Hepatocyte (in vitro differentiated cells): ENCODE results near the gene COL5A1. TPM values are rescaled to one million over a fixed set of nuclear protein-coding genes. Genes with fewer than 3 reads are reported as not detected.

Experiments used
- DNase-seq: peaks from one replicate; pipeline ENCODE4 v3.0.0-alpha.2; 2016; ENCODE audit warnings: low spot score
- H2AFZ ChIP-seq: fragments of 200-600 bp; sonication (generic); 2 replicates; pipeline ENCODE4 v1.6.0; 2016; ENCODE audit warnings: antibody characterized with exemption, mild to moderate bottlenecking
- H3K27ac ChIP-seq: fragments of 200-600 bp; sonication (generic); 2 replicates; pipeline ENCODE4 v1.5.1; 2016; ENCODE audit warnings: mild to moderate bottlenecking
- H3K27me3 ChIP-seq: fragments of 200-600 bp; sonication (generic); 2 replicates; pipeline ENCODE4 v1.6.1; 2016
- H3K36me3 ChIP-seq: fragments of 200-600 bp; sonication (generic); replicated peaks from 2 replicates; pipeline ENCODE4 v1.5.1; 2016; ENCODE audit warnings: low read depth; ENCODE audit not compliant: insufficient read depth
- H3K4me1 ChIP-seq: fragments of 200-600 bp; sonication (generic); 2 replicates; pipeline ENCODE4 v1.5.1; 2016; ENCODE audit warnings: mild to moderate bottlenecking, moderate library complexity; ENCODE audit not compliant: insufficient read depth
- H3K4me2 ChIP-seq: fragments of 200-600 bp; sonication (generic); 2 replicates; pipeline ENCODE4 v1.6.0; 2016
- H3K4me3 ChIP-seq: fragments of 200-600 bp; sonication (generic); 2 replicates; pipeline ENCODE4 v1.5.1; 2016; ENCODE audit warnings: mild to moderate bottlenecking
- H3K79me2 ChIP-seq: fragments of 200-600 bp; sonication (generic); 2 replicates; pipeline ENCODE4 v1.6.0; 2017; ENCODE audit warnings: mild to moderate bottlenecking
- H3K9me2 ChIP-seq: fragments of 200-600 bp; sonication (generic); replicated peaks from 2 replicates; pipeline ENCODE4 v1.6.0; 2017; ENCODE audit warnings: mild to moderate bottlenecking; ENCODE audit not compliant: insufficient read depth
- H3K9me3 ChIP-seq: fragments of 200-600 bp; sonication (generic); 2 replicates; pipeline ENCODE4 v1.5.1; 2016; ENCODE audit warnings: low read depth, mild to moderate bottlenecking
- H4K20me1 ChIP-seq: fragments of 200-600 bp; sonication (generic); 2 replicates; pipeline ENCODE4 v1.6.0; 2016; ENCODE audit warnings: mild to moderate bottlenecking; ENCODE audit not compliant: insufficient read depth, poor library complexity, severe bottlenecking
- CTCF ChIP-seq: fragments of 200-600 bp; sonication (generic); IDR thresholded peaks from 2 replicates; pipeline ENCODE4 v1.5.1; 2016; ENCODE audit warnings: antibody characterized with exemption, mild to moderate bottlenecking; ENCODE audit not compliant: poor library complexity
- EZH2 ChIP-seq: fragments of 200-600 bp; sonication (generic); IDR thresholded peaks from 2 replicates; pipeline ENCODE4 v1.6.1; 2016; ENCODE audit warnings: antibody characterized with exemption, mild to moderate bottlenecking, borderline replicate concordance
- EZH2phosphoT487 ChIP-seq: fragments of 200-600 bp; sonication (generic); IDR thresholded peaks from one replicate; pipeline ENCODE4 v1.6.1; 2018; ENCODE audit warnings: antibody characterized with exemption, mild to moderate bottlenecking, low read depth, moderate library complexity; ENCODE audit not compliant: unreplicated experiment, severe bottlenecking
- WGBS: methylation state at CpG from one replicate; pipeline ENCODE4 v1.1.6; 2016; ENCODE audit warnings: low lambda C conversion rate; ENCODE audit errors: missing lambda C conversion rate; 5-methylcytosine and 5-hydroxymethylcytosine counted together
- polyA plus RNA-seq: library from polyadenylated mRNA; unstranded; fragments of >200 nt; fragmentation: Nextera tagmentation; extraction: Ambion mirVana; gene quantifications from 2 replicates; pipeline ENCODE4 v1.2.1, GENCODE V29; 2016
- total RNA-seq: library from RNA; depleted of rRNA; stranded (reverse); fragments of >200 nt; gene quantifications from 2 replicates; pipeline ENCODE4 v1.2.3, GENCODE V29; 2014

COL5A1 gene
- total and polyA plus RNA-seq, 2 experiments from 2014 or later = 342 to 347 TPM

- no peaks in the 10 kb centered on the region for H3K79me2 ChIP-seq
- DNase-seq = no peak
- 67% methylated on average over 21 of the region's 21 CpGs for WGBS
- H3K9me3 ChIP-seq = no peaks in the 10 kb centered on the region
- TF ChIP-seq EZH2phosphoT487 (no peak), CTCF (no peak), EZH2 (no peak)
- no peaks in the 10 kb centered on the region for H3K36me3 ChIP-seq
- H3K9me2 ChIP-seq = no peaks in the 10 kb centered on the region
- H3K27ac ChIP-seq = no peak overlapping the region
- H3K4me3 ChIP-seq = no peak overlapping the region
- H4K20me1 ChIP-seq = no peaks in the 10 kb centered on the region
- H2AFZ ChIP-seq = no peak overlapping the region
- no peak overlapping the region for H3K4me2 ChIP-seq
- H3K4me1 ChIP-seq = peaks cover 23% of the 10 kb centered on the region
- H3K27me3 ChIP-seq = no peaks in the 10 kb centered on the region
These were observed 20.6 kb upstream of the COL5A1 start for GRCh38 chr9:134620751-134621557.

DNA sequence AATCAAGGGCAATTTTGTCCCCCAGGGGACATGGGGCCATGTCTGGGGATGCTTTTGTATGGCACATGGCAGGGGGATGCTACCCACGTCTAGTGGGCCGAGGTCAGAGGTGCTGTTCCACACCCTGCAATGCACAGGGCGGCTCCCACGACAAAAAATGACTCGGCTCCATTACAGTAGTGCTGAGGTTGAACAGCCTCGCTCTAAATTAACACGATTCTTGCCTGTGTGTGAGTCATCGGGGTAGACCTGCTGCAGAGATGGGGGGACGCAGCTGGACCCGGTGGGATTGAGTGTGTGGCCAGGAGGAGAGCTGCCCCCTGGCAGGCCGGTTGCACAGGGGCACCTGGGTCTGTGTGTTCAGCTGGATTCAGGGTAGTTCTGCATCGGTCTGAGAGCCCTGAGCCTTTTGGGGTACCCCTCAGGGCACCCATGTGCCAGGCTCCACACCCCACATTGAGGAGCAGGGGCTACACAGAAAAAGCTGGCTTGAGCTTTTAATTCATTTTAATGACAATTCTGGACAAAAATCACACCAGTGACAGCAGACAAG, 20.0 kb upstream of the COL5A1 start:
- no peaks in the 10 kb centered on the region for H3K27me3 ChIP-seq
- peaks cover 27% of the 10 kb centered on the region for H3K4me1 ChIP-seq
- H4K20me1 ChIP-seq = no peaks in the 10 kb centered on the region
- no peak overlapping the region for H3K4me3 ChIP-seq
- H3K27ac ChIP-seq = no peak overlapping the region
- H3K4me2 ChIP-seq = no peak overlapping the region
- no peaks in the 10 kb centered on the region for H3K9me2 ChIP-seq
- H3K36me3 ChIP-seq = no peaks in the 10 kb centered on the region
- WGBS = 89% methylated on average over 12 of the region's 12 CpGs
- no peak overlapping the region for H2AFZ ChIP-seq
- H3K9me3 ChIP-seq = no peaks in the 10 kb centered on the region
- H3K79me2 ChIP-seq = no peaks in the 10 kb centered on the region
- TF ChIP-seq EZH2 = no peak
- TF ChIP-seq EZH2phosphoT487 = no peak
- TF ChIP-seq CTCF = no peak
- DNase-seq = no peak

DNA sequence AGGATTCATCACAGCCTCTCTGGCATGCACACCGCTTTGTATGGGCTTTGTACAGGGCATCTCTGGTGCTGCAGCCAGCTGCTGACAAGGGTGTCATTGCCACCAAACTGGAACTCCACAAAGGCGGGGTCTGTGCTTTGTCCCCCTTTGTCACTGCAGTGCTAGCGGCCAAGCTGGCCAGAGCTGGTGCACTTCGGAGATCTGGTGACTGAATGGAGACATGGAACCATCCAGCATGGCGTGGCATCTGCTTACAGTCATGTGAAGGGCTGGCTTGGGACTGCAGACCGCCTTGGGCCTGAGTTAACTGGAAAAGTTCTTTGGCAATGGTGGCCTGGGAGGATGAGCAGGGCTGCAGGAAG, 18.7 kb upstream of the COL5A1 start:
- Histone ChIP-seq H3K79me2 (no peaks in the 10 kb centered on the region), H3K4me2 (no peak overlapping the region), H3K4me1 (peaks cover 36% of the 10 kb centered on the region), H3K36me3 (no peaks in the 10 kb centered on the region), H3K27me3 (no peaks in the 10 kb centered on the region), H3K4me3 (no peak overlapping the region), H3K27ac (no peak overlapping the region), H4K20me1 (no peaks in the 10 kb centered on the region), H2AFZ (no peak overlapping the region), H3K9me2 (no peaks in the 10 kb centered on the region), H3K9me3 (no peaks in the 10 kb centered on the region)
- WGBS = 92% methylated on average over 6 of the region's 6 CpGs
- no peak for TF ChIP-seq CTCF
- no peak for DNase-seq
